HG02970 (cell line): ENCODE data around the gene TMEM183A.
"Not testable (repeated sequence)": the region's sequence is repeated elsewhere in the genome, so short reads cannot be mapped to it uniquely, and the experiment has no call there.

Source experiments
- ATAC-seq: cut with Tn5 transposase; IDR thresholded peaks from one replicate; pipeline ENCODE4 v1.9.1; 2021; ENCODE audit warnings: mild to moderate bottlenecking, moderate library complexity, moderate number of reproducible peaks; ENCODE audit not compliant: unreplicated experiment, low FRiP score

The TMEM183A gene

GRCh38 chr1:203006948-203007871, at the start of gene TMEM183A:
Gene TMEM183A (plus strand): TSS chr1:203007374. CDS start chr1:203007466, 92 bp downstream.
- peak; percentile 97 for ATAC-seq

GRCh38 chr1:202957733-202958543, 49.2 kb upstream of the TMEM183A start, which contains the start of gene ADIPOR1:
Gene ADIPOR1 (minus strand): TSS chr1:202958312. CDS start chr1:202951070, 7,242 bp downstream.
- ATAC-seq, result peak; percentile 90

- peak; percentile 4 for ATAC-seq
Measured at GRCh38 chr1:202958544-202959275, 48.5 kb upstream of the TMEM183A start.

- no peak for ATAC-seq
Measured at GRCh38 chr1:202959276-202959620, 47.9 kb upstream of the TMEM183A start.

GRCh38 chr1:202961220-202961880, 45.8 kb upstream of the TMEM183A start:
- no peak for ATAC-seq

GRCh38 chr1:202964791-202965410, 42.3 kb upstream of the TMEM183A start:
- no peak for ATAC-seq

- no peak for ATAC-seq
Measured at GRCh38 chr1:202965422-202965821, 41.8 kb upstream of the TMEM183A start.

GRCh38 chr1:202966006-202966898, 40.9 kb upstream of the TMEM183A start:
- no peak for ATAC-seq

GRCh38 chr1:202967684-202968281, 39.4 kb upstream of the TMEM183A start:
- no peak for ATAC-seq

GRCh38 chr1:202968351-202968750, 38.8 kb upstream of the TMEM183A start:
- no peak for ATAC-seq

- no peak for ATAC-seq
Measured at GRCh38 chr1:202968895-202969295, 38.3 kb upstream of the TMEM183A start.

GRCh38 chr1:202972046-202972445, 35.1 kb upstream of the TMEM183A start:
- ATAC-seq, result no peak

GRCh38 chr1:202974856-202975255, 32.3 kb upstream of the TMEM183A start:
- no peak for ATAC-seq

- ATAC-seq, result no peak
Measured at GRCh38 chr1:202976633-202977032, 30.5 kb upstream of the TMEM183A start.

- ATAC-seq, result no peak
Measured at GRCh38 chr1:202979459-202979858, 27.7 kb upstream of the TMEM183A start.

- no peak for ATAC-seq
Measured at GRCh38 chr1:202981939-202982338, 25.2 kb upstream of the TMEM183A start.

GRCh38 chr1:202982715-202983430, 24.3 kb upstream of the TMEM183A start:
- ATAC-seq, result no peak

GRCh38 chr1:202986120-202986519, 21.1 kb upstream of the TMEM183A start:
- not testable (repeated sequence) for ATAC-seq
